HG03159 (cell line): ENCODE data around the gene DLG5.

Experiments used
- ATAC-seq: cut with Tn5 transposase; IDR thresholded peaks from one replicate; pipeline ENCODE4 v1.9.1; 2021; ENCODE audit warnings: mild to moderate bottlenecking, moderate library complexity; ENCODE audit not compliant: unreplicated experiment

Gene DLG5

GRCh38 chr10:77828377-77828776, 98.2 kb downstream of the DLG5 start:
- no peak for ATAC-seq

DNA sequence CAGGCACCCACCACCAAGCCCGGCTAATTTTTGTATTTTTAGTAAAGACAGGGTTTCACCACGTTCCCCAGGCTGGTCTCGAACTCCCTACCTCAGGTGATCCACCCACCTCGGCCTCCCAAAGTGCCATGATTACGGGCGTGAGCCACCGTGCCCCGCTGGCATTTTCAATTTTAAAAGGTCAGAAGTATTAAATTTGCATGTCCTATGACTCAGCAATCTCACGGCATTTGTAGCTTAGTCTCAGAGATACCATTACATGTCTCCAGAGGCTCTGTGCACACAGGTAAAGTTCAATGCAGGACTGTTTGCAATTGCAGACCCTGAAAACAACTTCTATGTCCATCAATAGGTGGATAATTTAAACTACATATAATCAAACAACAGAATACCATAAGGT, 99.2 kb downstream of the DLG5 start:
- no peak for ATAC-seq

DNA sequence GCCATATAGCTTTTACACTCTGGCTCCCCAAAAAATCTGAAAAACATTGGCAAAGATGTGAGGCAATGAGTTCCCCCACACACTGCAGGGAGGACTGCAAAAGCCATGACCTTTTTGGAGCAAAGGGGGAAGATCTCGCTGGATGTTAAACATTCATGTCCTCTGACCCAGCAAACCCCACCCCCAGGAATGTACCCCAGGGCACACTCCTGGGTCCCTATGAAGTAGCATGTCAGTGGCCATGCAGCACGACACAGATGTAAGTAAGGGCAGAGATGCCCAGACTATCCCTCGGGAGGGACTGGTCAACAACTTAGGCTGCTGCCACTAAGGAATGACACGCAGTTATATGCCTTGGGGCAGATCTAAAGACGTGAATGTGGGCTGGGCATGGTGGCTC, 100.6 kb downstream of the DLG5 start:
- ATAC-seq = no peak

DNA sequence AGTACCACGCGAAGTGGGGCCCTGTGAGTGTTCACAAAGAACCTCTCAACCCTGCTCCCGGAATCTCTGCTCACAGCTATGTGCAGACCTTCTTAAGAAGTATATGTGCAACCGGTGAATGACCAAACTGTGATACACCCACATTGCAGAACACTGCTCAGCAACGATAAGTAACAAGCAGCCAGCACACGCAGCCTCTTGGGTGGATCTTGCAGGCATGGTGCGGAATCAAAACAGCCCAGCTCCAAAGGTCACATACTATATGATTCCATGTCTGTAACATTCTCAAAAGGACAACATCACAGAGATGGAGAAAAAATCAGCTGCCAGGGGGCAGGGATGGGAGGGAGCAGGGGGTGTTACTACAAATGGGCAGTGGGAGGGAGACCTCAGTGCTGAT, 101.6 kb downstream of the DLG5 start:
- ATAC-seq = no peak

DNA sequence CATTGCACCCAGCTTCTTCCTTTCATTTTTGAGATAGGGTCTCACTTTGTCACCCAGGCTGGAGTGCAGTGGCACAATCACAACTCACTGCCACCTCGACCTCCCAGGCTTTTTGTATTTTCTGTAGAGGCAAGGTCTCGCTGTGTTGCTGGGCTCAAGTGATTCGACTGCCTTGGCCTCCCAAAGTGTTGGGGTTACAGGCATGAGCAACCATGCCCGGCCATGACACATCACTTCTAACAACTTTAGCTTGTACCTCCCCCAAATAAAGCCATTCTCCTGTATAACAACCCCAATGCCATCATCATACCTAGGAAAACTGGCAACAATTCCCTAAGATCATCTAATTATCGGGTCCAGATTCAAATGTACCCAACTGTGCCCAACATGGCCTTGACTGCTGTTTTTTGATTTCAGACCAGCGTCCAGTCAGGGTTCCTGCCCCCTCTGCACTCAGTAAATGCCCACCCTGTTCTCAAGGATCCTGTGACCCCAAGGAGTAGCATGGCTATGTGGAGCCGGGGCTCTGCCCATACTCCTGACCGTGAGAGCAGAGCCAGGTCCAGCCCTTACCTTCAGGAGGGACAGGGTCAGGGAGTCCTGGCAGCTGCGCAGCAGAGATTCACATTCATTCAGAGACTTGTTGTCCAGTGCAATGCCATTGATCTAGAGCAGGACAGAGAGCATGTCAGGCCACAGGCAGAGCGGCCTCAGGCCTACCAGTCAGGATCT, 102.6 kb downstream of the DLG5 start:
- no peak for ATAC-seq

DNA sequence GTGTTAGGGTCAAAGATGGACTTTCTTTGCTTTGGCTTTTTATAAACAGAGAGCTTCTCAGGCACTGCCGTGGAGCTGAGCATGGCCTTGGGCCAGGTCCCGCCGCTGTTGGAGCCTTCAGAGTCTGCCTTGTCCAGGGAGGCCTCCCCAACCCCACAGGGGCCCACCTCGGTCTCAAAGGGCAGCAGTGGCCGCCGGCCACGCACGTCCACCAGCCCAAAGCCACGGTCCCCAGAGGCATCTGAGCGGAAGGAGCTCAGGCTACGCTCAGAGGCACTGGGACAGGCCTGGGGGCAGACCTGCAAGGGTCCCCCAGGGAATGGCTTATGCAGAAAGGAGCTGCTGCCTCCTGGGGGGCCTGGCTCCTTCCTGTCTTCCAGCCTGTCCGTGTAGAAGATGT, 105.0 kb downstream of the DLG5 start:
- ATAC-seq = no peak

- ATAC-seq = no peak
These were observed 105.5 kb downstream of the DLG5 start for GRCh38 chr10:77821036-77821435.

DNA sequence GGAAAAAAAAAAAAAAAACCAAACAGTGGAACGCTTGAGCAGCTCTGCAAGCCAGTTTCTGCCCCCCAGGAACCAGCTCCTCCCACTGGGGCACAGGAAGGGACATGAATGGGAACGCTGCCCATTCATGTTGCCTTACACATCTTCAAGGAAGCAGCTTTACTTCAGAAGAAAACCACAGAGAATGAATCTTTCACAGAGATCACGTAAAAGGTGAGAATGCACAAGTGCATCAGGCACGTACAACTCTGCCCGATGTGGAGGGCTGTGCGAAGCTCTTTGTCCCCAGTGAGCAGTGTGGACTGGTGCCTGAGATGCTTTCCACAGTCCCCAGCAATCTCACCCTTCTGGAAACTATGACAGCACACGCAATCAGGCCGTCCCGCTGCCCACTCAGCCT, 106.2 kb downstream of the DLG5 start:
- ATAC-seq = no peak

DNA sequence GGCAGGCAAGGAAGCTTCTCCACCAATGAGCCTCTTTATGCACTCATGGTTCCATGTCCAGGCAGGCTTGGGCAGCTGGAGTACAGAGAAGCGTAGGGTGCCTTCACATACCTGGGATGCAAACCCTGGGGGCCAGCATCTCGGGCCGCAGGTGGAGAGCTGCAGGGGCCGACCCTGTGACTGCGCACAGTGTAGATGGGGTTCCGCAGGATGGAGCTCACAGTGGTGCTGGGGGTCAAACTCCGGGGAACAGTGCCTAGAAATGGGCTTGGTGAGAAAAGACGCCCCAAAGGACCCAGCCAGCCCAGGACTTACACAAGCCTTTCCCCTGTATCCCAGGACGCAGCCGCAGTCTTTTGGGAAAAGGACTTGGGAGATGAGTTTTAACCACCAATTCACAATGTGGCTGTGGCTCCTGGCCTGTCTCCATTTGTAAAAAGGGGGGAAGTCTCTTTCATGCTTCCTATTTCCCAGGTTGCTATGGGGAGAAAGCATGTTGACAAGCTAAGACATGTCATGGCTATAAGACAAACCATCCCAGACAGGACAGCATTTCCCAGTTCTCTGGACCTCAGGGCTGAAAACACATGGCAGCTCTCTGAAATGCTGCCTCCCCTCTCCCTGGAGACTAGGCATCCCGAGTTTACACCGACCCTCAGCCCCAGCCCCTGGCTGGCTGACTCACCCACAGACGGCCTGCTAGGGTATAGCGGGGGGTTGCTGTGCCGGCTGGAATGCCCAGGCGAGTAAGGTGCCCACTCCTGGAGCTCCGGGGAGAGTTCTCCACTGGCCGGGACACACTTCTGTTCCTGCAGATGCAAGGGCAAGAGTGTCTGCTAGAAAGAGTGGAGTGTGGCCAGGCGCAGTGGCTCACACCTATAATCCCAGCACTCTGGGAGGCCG, 107.1 kb downstream of the DLG5 start:
- no peak for ATAC-seq

DNA sequence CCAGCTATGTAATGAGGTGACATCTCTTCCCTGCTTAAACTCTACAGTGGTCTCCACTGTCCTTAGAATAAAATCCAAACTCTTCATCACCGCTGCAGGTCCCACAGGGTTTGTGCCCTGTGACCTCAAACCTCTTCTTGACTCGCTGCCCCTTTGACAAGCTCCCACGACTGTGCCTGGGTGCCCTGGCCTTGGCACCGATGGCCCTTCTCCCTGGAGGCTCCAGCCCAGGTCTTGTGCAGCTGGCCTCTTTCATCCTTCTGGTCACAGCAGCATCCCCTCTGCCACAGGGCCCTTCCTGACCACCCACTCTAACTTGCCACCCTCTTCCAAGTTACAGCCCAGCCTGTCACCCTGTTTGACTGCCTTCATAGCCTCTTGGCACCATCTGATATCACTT, 108.2 kb downstream of the DLG5 start:
- no peak for ATAC-seq

GRCh38 chr10:77817541-77817940, 109.0 kb downstream of the DLG5 start:
- no peak for ATAC-seq

DNA sequence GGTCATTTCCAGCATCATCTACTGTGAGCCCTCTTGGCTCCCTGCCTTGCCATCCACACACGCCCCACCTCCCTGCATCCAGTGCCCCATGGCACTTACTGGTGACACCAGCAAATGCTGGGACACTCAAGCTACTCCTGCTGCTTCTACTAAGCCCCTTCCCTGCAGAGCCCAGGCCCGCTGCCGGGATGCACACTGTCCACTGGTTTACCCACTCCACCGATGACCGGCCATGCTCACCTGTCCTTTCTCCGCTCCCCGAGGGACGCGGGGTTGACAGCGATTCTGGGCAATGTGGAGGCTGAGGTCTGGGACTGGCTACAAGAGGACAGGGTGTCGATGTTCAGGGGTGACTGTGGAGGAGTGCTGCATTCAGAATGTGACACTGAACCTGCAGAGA, 110.2 kb downstream of the DLG5 start:
- no peak for ATAC-seq

- ATAC-seq = no peak
These were observed 113.8 kb downstream of the DLG5 start for GRCh38 chr10:77812741-77813140.

GRCh38 chr10:77811831-77812430, 114.6 kb downstream of the DLG5 start:
- no peak for ATAC-seq

GRCh38 chr10:77810446-77811335, 115.9 kb downstream of the DLG5 start:
- ATAC-seq = no peak

GRCh38 chr10:77809336-77809735, 117.2 kb downstream of the DLG5 start:
- ATAC-seq = no peak

GRCh38 chr10:77807706-77808105, 118.8 kb downstream of the DLG5 start:
- ATAC-seq = no peak

- ATAC-seq = no peak
These were observed 119.9 kb downstream of the DLG5 start for GRCh38 chr10:77806511-77807157.

DNA sequence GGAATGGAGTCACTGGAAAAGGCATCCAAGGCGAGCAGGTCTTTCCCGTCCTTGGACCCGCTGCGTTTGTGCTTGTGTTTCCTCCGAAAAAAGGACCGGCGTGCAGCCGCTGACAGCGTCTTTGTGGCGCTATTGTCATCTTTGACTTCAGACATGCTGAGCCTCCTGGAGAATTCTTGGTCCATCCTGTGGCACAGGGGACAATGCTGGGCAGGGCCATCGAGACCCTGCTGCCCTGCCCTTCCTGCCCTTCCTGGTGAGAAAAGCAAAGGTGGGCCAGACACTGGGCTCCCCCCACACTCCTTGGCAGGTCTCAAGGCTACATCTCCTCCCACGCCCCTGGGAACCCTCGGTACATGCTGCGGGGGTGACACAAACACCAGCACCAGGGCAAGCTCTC, 120.9 kb downstream of the DLG5 start:
- no peak for ATAC-seq

GRCh38 chr10:77804371-77804770, 122.2 kb downstream of the DLG5 start:
- no peak for ATAC-seq
